ENCODE measurements around the gene DCTN1. TPM values are rescaled to one million over a fixed set of nuclear protein-coding genes. Genes with fewer than 3 reads are reported as not detected.
A peak's percentile ranks its signal among the peaks of the same experiment; 100 is the strongest.

DCTN1 gene
- total and polyA plus RNA-seq, 4 donors: 69.9 to 142 (median 104) TPM

GRCh38 chr2:74361327-74361726, 18.8 kb downstream of the DCTN1 start:
- Histone ChIP-seq H3K4me1 (ENCODE audit: control insufficient read depth in 5 of 5, insufficient read depth in 5 of 5, low read length in 5 of 5) (no peaks in the 10 kb centered on the region), H3K9ac (ENCODE audit: insufficient read depth in 1 of 2, low read length in 2 of 2) (no peak overlapping the region), H3K36me3 (ENCODE audit: control insufficient read depth in 4 of 4, insufficient read depth in 4 of 4, low read length in 4 of 4) (peaks cover 44 to 72% (median 56%) of the 10 kb centered on the region in 4 donors), H3K9me3 (ENCODE audit: control insufficient read depth in 4 of 4, insufficient read depth in 3 of 4, low read length in 3 of 4) (no peaks in the 10 kb centered on the region), H3K27me3 (ENCODE audit: control insufficient read depth in 3 of 3, insufficient read depth in 3 of 3, low read length in 2 of 3) (no peaks in the 10 kb centered on the region), H3K27ac (ENCODE audit: low read depth in 1 of 2, low read length in 1 of 2) (no peak overlapping the region), H3K4me3 (no peak overlapping the region)
- ATAC-seq (ENCODE audit: insufficient read depth, low FRiP score) (no peak), DNase-seq (no peak)
- no peak for TF ChIP-seq CTCF (IDR thresholded peaks at IDR 0.05; ENCODE audit: control extremely low read depth, extremely low read depth)
- WGBS, 2 donors: 88% methylated on average over 11 of the region's 11 CpGs

DNA sequence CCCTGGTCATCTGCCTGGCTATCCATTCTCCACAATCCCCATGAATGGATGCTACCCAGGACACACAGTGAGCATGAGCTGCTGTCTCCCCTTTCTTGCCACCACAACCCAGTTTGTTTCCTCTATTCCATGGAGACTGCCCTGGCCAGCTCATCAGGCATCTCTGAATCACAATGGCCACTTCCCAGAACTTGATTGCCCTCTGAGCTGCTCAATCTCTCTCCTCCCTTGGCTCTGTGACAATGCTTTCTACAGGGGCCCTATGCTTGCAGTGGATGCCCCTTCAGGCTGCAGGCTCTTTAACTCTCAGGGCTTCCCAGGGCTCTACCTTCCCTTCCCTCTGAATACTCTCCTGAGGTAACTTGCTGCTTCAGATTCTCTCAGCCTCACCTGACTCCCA, 22.5 kb downstream of the DCTN1 start:
- no peaks in the 10 kb centered on the region for H3K27me3 ChIP-seq (ENCODE audit: control insufficient read depth in 3 of 3, insufficient read depth in 3 of 3, low read length in 2 of 3)
- TF ChIP-seq CTCF (IDR thresholded peaks at IDR 0.05; ENCODE audit: control extremely low read depth, extremely low read depth): no peak
- H3K4me3 ChIP-seq: no peak overlapping the region
- no peaks in the 10 kb centered on the region for H3K9me3 ChIP-seq (ENCODE audit: control insufficient read depth in 4 of 4, insufficient read depth in 3 of 4, low read length in 3 of 4)
- ATAC-seq (ENCODE audit: insufficient read depth, low FRiP score) (no peak), DNase-seq (no peak)
- no peak overlapping the region for H3K9ac ChIP-seq (ENCODE audit: insufficient read depth in 1 of 2, low read length in 2 of 2)
- peaks cover 16 to 43% (median 33%) of the 10 kb centered on the region in 4 donors for H3K36me3 ChIP-seq (ENCODE audit: control insufficient read depth in 4 of 4, insufficient read depth in 4 of 4, low read length in 4 of 4)
- H3K4me1 ChIP-seq (ENCODE audit: control insufficient read depth in 5 of 5, insufficient read depth in 5 of 5, low read length in 5 of 5): no peaks in the 10 kb centered on the region
- H3K27ac ChIP-seq (ENCODE audit: low read depth in 1 of 2, low read length in 1 of 2): no peak overlapping the region

DNA sequence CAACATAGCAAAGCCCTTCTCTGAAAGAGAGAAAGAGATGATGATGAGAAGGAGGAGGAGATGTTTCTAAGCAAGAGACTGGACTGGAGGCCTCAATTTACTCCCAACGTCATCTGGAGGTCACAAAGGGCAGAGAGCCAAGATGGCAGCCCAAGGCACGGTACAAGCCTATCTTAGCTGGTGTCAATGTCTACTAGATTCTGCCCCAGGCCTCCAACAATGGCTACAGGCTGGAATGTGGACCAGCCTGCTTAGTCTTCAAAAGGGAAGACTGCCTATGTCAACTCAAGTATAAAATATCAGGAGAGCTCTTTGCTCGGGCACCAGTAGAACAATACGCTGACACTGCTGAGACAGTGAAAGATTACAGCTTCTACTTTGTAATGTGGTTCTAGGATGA, 30.2 kb downstream of the DCTN1 start:
- ATAC-seq (ENCODE audit: insufficient read depth, low FRiP score): no peak
- H3K27me3 ChIP-seq (ENCODE audit: control insufficient read depth in 3 of 3, insufficient read depth in 3 of 3, low read length in 2 of 3): no peaks in the 10 kb centered on the region
- H3K9ac ChIP-seq (ENCODE audit: insufficient read depth in 1 of 2, low read length in 2 of 2): no peak overlapping the region
- H3K27ac ChIP-seq (ENCODE audit: low read depth in 1 of 2, low read length in 1 of 2): no peak overlapping the region
- 95 to 96% methylated on average over 4 of the region's 4 CpGs for WGBS, 2 donors
- H3K9me3 ChIP-seq (ENCODE audit: control insufficient read depth in 4 of 4, insufficient read depth in 3 of 4, low read length in 3 of 4): no peaks in the 10 kb centered on the region
- TF ChIP-seq CTCF (IDR thresholded peaks at IDR 0.05; ENCODE audit: control extremely low read depth, extremely low read depth): no peak
- peaks cover 0 to 3% (median under 1%) of the 10 kb centered on the region in 4 donors for H3K36me3 ChIP-seq (ENCODE audit: control insufficient read depth in 4 of 4, insufficient read depth in 4 of 4, low read length in 4 of 4)
- DNase-seq: no peak
- H3K4me3 ChIP-seq: no peak overlapping the region
- no peaks in the 10 kb centered on the region for H3K4me1 ChIP-seq (ENCODE audit: control insufficient read depth in 5 of 5, insufficient read depth in 5 of 5, low read length in 5 of 5)

DNA sequence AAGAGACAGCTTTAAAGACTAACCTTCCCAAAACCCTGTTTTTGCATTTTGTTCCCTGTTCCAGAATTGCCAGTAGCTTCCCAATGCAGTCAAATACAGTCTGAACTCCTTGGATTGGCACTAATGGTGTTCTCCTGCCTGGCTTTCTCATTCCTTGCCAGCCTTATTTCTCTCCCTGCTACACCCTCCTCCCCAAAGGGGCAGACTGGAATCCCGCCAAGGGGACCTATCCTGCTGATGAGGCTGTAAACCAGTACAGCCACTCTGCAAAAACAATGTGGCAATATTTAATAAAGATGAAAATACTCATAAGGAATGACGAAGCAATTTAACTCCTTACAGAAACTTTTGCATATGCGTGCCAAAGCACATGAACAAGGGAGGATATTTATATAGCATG, 32.4 kb downstream of the DCTN1 start:
- peak in 1 of 3 donors; percentile 25 for DNase-seq
- peaks cover 0 to 2% (median 0%) of the 10 kb centered on the region in 4 donors for H3K36me3 ChIP-seq (ENCODE audit: control insufficient read depth in 4 of 4, insufficient read depth in 4 of 4, low read length in 4 of 4)

More for the DNA sequence above, 32.4 kb downstream of the DCTN1 start:
- H3K27ac ChIP-seq (ENCODE audit: low read depth in 1 of 2, low read length in 1 of 2): no peak overlapping the region
- no peak overlapping the region for H3K9ac ChIP-seq (ENCODE audit: insufficient read depth in 1 of 2, low read length in 2 of 2)
- no peak for TF ChIP-seq CTCF (IDR thresholded peaks at IDR 0.05; ENCODE audit: control extremely low read depth, extremely low read depth)
- no peak overlapping the region for H3K4me3 ChIP-seq
- H3K9me3 ChIP-seq (ENCODE audit: control insufficient read depth in 4 of 4, insufficient read depth in 3 of 4, low read length in 3 of 4): no peaks in the 10 kb centered on the region
- WGBS, 2 donors: 80 to 93% methylated on average over 3 of the region's 3 CpGs
- no peak for ATAC-seq (ENCODE audit: insufficient read depth, low FRiP score)
- no peaks in the 10 kb centered on the region for H3K4me1 ChIP-seq (ENCODE audit: control insufficient read depth in 5 of 5, insufficient read depth in 5 of 5, low read length in 5 of 5)
- no peaks in the 10 kb centered on the region for H3K27me3 ChIP-seq (ENCODE audit: control insufficient read depth in 3 of 3, insufficient read depth in 3 of 3, low read length in 2 of 3)

Measured in lung (tissue), 12 donors.